ENCODE data around the gene MCHR1.

Gene MCHR1

DNA sequence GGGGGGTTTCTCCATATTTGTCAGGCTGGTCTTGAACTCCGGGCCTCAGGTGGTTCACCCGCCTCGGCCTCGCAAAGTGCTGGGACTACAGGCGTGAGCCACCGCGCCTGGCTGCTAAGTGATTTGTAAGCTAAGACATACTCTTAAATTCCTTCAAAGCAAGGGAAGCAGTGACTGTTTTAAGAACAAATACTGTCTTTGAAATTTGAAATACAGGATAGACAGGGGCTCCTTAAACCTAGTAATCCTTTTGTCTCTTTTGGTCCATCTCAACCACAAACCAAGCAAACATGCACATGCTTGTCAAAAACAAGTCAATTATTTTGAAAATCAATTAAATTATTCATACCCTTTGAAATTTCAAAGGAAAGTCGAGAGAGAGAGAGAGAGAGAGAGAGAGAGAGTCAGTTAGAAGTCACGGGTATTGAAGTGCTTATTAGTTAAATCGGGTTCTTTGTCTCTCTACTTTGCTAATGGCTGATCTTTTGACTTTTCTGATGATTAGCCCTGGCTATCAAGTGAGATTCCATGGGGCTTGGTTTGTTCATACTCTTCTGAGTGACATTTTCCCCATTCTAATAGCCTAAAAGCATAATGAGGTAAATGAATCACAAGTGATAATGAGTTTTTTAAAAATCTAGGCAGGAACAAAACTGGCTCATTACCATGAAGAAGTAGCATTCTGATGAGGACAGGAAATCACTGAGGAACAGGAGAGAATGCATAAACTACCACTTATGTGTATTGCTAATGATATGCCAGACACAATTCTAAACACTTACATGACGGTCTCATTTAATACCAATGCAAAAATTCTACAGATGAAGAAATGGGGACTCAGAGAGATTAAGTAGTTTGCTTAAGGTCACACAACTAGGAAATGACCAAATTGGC lies 48.0 kb downstream of the MCHR1 start:
- DNase-seq (ENCODE audit: low read depth), result no peak

DNA sequence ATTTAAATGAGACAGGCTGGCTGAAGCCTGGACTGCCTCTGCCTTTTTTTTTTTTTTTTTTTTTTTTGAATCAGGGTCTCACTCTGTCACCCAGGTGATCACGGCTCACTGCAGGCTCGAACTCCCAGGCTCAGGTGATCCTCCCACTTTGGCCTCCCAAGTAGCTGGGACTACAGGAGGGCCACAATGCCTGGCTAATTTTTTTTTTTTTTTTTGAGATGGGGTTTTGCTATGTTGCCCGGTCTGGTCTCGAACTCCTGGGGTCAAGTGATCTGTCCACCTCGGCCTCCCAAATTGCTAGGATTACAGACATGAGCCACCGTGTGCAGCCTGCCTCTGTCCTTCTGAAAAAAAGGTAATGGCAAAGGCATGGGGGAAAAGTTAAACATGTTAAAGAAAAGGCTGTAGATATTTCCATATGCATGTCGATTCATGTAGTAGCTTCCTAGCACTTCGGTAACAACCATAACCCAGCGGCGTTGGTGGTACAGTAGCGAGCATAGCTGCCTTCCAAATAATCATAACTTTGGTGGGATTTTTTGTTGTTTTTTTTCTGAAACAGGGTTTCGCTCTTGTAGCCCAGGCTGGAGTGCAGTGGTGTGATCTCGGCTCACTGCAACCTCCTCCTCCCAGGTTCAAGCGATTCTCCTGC lies 48.8 kb downstream of the MCHR1 start:
- DNase-seq (ENCODE audit: low read depth), result no peak

- no peak for DNase-seq (ENCODE audit: low read depth)
These were observed 49.5 kb downstream of the MCHR1 start for GRCh38 chr22:40728731-40729189.

DNA sequence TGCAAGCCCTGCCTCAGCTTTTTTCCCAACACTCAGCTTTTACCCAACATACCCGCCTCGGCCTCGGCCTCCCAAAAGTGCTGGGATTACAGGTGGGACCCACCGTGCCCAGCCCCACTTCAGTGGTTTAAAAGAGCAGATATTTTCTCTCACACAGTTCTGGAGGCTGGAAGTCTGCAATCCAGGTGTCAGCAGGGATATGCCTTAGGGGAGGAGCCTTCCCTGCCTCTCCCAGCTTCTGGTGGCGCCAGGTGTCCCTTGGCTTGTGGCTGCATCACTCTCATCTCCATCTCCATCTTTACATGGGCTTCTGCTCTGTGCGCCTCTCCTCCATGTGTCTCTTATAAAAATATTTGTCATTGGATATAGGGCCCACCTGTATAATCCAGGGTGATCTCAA lies 50.0 kb downstream of the MCHR1 start:
- DNase-seq (ENCODE audit: low read depth), result no peak
